Cerebellar nuclear complex (tissue), 1 donor: ENCODE measurements around the gene FAM114A1.
"Not testable (repeated sequence)": the region's sequence is repeated elsewhere in the genome, so short reads cannot be mapped to it uniquely, and the experiment has no call there.

ENCODE experiments used
- DNase-seq, 2 experiments: peaks; one replicate each; lab custom pipeline; 2025; lab: John Stamatoyannopoulos, UW

The FAM114A1 gene

DNA sequence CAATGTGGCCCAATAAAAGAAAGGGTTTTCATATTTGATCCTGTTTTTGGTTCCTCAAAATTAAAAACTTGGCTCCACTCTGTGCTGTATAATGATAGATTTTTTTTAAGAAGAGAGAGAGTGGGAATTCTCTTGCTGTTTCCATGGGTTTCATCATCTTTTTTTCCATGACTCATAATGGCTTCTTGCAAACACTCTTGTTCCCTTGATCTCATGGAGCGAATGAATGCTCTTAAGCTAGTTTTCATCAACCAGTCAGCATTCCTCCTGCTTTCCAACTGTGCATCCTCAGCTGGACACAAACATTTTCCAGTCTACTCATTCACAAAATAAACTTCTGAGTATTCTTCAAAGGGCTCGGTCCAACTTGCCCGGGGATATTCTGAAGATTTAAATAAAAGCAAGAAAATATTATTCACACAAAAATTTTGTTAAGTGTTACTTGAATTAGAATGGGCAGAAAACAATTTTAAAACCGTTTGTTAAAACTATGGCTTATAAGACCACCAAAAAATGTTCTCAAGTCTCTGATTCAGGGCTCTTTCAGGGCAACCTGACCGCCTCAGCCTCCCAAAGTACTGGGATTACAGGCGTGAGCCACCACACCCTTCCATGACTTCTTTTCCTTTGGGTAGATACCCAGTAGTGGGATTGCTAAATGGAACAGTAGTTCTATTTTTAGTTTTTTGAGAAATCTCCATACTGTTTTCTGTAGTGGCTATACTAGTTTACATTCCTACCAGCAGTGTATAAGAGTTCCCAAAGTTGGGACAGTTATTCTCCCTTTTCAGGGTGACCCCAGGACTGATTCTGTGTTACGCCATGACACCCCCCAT, 99.9 kb downstream of the FAM114A1 start:
- no peak for DNase-seq

GRCh38 chr4:38968668-38969067, 101.1 kb downstream of the FAM114A1 start:
- no peak for DNase-seq

GRCh38 chr4:38976308-38976707, 108.7 kb downstream of the FAM114A1 start:
- DNase-seq, result no peak

DNA sequence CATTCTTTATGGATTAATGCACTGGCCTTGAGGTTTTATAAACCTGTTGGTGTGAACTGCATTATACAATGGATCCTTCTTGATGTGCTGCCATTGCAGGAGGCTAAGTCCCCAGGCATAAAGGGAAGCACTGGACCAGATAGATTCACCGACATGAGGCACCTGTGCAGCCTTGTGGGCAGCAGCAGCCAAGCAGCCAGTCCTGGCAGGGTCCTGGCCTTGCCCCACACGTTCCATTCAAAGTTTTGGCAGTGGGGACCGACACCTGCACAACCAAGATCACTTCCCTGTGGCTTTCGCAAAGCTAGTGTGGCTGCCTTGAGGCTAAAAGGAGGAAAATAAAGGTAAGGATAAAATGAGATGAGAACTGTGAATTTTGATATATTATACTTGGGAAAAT, 111.5 kb downstream of the FAM114A1 start:
- peak; percentile 34 to 57 for DNase-seq

- DNase-seq, result no peak
These were observed 112.1 kb downstream of the FAM114A1 start for GRCh38 chr4:38979511-38980230.

GRCh38 chr4:38980903-38981676, 113.5 kb downstream of the FAM114A1 start:
- no peak for DNase-seq

DNA sequence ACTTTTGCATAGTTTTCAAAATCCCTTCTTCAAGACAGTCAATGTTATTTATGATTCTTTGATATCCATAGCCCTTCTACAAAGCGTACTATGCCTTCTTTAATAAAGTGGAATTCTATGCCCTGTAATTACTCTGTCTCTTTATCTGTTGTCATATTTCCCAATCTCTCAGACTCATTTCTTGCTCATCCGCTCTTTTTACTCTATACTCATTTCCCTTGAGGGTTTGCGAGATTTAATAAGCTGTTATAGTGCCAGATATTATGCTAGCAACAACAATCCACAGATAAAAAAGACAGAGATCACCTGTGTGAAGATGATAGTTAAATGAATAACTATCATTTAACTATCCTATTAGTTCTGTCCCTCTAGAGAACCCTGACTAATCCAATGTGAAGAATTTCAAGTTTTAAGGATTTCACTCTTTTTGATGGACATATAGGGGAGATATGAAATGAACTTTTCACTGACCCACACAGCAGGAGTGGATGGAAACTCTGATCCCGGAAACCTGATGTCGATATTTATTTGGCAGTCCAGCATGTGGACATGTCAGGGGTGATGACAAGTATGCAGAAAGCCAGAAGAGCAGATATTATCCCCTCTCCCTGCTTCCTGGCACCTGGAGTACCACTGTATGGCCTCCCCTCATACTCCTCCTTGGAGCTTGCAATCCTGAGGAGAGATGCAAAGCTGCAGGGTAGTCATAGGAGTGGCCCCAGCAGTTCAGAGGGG, 114.9 kb downstream of the FAM114A1 start:
- DNase-seq, result no peak

DNA sequence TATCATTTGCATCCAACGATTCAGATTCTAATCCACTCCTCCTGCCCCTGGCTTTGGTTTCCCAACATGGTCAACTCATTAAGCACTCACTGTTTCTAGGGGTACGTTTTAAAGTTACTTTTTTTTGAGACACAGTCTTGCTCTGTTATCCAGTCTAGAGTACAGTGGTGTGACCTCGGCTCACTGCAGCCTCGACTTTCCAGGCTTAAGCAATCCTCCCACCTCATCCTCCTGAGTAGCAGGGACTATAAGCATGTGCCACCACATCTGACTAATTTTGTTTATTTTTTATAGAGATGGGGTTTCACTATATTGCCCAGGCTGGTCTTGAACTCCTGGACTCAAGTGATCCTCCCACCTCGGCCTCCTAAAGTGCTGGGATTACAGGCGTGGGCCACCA, 115.7 kb downstream of the FAM114A1 start:
- no peak for DNase-seq

- DNase-seq, result peak in 1 of 2 experiments; percentile 13
These were observed 116.4 kb downstream of the FAM114A1 start for GRCh38 chr4:38983787-38984598.

DNA sequence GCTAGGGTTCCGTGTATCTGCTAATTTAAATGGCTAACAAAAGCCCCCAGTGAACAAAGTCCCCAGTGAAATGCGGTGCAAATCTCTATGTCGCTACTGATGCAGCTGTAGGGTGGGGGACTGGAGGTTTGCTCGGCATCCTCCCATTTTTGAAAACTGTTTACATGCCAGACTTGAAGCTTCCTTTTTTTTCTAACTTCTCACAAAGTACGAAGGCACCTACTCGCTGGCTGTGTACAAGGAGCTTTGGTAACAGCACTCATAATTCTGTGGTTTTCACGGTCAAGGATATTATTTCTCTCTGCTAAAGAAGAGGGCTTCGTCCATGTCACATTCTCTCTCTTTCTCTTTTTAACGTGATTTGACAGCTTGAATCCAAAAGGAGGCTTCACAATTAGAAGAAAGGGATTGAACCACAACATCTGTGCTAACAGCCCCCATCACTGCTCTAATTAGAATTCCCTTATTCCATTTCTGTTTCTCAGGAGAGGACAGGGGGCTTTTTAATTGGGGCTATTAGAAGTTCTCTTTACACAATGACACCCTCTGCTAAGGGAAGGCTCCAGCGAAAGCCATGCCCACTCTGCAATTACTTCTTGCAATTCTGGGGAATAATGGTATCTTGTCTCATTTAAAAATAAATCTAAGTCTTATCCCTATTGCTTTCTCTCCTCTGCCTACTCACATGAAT, 117.9 kb downstream of the FAM114A1 start:
- no peak for DNase-seq

- DNase-seq, result no peak
These were observed 119.9 kb downstream of the FAM114A1 start for GRCh38 chr4:38987491-38987890.

- not testable (repeated sequence) for DNase-seq
These were observed 120.7 kb downstream of the FAM114A1 start for GRCh38 chr4:38988353-38988752.

DNA sequence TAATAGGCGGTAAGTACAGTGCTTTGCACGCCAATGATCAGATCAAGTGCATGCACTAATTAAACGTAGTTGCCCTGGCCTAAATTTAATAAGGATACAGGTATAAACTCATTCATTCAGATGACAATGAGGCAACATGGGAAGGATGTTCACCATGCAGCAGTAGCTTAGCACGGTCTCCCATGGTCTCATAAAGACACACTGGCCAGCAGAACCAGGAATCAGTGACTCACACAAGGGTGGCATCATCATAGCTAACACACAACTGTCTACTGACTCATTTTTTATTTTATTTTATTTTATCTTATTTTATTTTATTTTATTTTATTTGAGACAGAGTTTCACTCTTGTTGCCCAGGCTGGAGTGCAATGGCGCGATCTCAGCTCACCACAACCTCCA, 121.9 kb downstream of the FAM114A1 start:
- DNase-seq, result no peak

DNA sequence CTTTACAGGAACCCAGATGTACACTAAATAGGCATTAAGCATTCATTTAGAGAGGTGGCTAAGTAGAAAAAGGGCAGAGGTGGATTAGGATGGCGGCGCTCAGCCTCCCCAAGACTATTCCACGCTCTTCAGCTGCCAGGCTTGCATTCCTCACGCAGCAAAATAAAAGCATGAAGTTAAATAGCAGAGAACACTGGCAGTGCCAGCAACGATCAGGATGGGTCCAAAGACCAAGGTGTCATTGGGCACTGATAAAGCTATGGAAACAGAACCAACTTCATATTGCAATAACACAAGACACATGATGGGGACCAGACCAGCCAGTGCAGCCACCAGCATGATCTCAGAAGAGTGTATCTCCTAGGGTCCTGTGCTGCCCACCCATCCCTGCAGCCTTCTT, 122.6 kb downstream of the FAM114A1 start:
- DNase-seq, result no peak

- no peak for DNase-seq
These were observed 126.1 kb downstream of the FAM114A1 start for GRCh38 chr4:38993683-38994082.

DNA sequence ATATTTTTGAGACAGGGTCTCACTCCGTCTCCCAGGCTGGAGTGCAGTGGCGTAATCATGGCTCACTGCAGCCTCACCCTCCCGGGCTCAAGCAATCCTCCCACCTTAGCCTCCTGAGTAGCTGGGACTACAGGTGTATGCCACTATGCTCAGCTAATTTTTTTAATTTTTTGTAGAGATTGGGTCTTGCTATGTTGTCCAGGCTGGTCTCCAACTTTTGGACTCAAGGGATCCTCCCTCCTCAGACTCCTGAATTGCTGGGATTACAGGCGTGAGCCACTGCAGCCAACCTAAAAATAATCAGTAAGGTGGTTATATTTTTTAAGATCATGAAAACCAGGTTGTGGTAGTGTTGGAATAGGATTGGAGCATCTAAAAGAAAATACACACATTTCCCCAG, 126.5 kb downstream of the FAM114A1 start:
- no peak for DNase-seq
